HCT116 (cell line): ENCODE results near the gene TPM4. TPM values are rescaled to one million over a fixed set of nuclear protein-coding genes. Genes with fewer than 3 reads are reported as not detected.

Source experiments
- ATAC-seq: fragments of 200-7000 bp; cut with Tn5 transposase; 2 replicates; pipeline ENCODE4 v1.9.1; 2020; ENCODE audit warnings: mild to moderate bottlenecking, moderate library complexity
- BruUV-seq: library from RNA; stranded (reverse); fragments of 400-500 nt; replicated peaks from 2 replicates; lab custom pipeline; 2021; lab: Mats Ljungman, UMichigan
- CTCF ChIA-PET: fragments of 300-600 bp; sonication (Branson Sonifier 250); formaldehyde crosslinking; loops from one replicate; lab custom pipeline; 2021; ENCODE audit warnings: antibody characterized with exemption; lab: Charles Lee
- POLR2A ChIA-PET: fragments of 300-600, 350-600 bp; sonication (Branson Sonifier 250); formaldehyde crosslinking; loops from one replicate; lab custom pipeline; 2021; ENCODE audit warnings: antibody characterized with exemption; lab: Charles Lee
- RAD21 ChIA-PET, 2 experiments: fragments of 300-600 bp; sonication (Branson Sonifier 250); formaldehyde crosslinking; loops; one replicate each; lab custom pipeline; 2023; ENCODE audit warnings: low total read pairs in 2 of 2; ENCODE audit not compliant: uncharacterized antibody in 2 of 2, unreplicated experiment in 2 of 2, low non-redundant PET in 1 of 2; lab: Charles Lee
- DNase-seq: peaks from one replicate; pipeline ENCODE4 v3.0.0-alpha.2; 2010; ENCODE audit warnings: low read depth, low spot score
- H2AFZ ChIP-seq: fragments of 200-600 bp; shearing (Covaris generic), sonication (generic); 2 replicates; pipeline ENCODE4 v1.6.1; 2017; ENCODE audit warnings: low read depth, mixed run types, mixed read lengths, antibody characterized with exemption, low read length; ENCODE audit not compliant: poor library complexity, severe bottlenecking
- H3K27ac ChIP-seq: 2 replicates; pipeline ENCODE4 v1.5.1; 2012; ENCODE audit warnings: low read depth, low read length
- H3K27me3 ChIP-seq: fragments of 200-600 bp; sonication (generic); 2 replicates; pipeline ENCODE4 v1.6.1; 2016; ENCODE audit warnings: mixed run types, low read length, mixed read lengths; ENCODE audit not compliant: insufficient read depth
- H3K36me3 ChIP-seq, 2 experiments: fragments of 200-500 bp in 1 of 2; fragments of 200-600 bp in 1 of 2; sonication (Bioruptor generic) in 1 of 2; sonication (generic) in 1 of 2; 2 replicates each; pipeline versions ENCODE4 v1.5.1 to v1.6.1; 2014 to 2016; ENCODE audit warnings: low read length in 2 of 2, inconsistent platforms in 1 of 2, mixed read lengths in 1 of 2, mixed run types in 1 of 2; ENCODE audit not compliant: insufficient read depth in 2 of 2, control insufficient read depth in 1 of 2
- H3K4me1 ChIP-seq, 2 experiments: fragments of 200-600 bp in 1 of 2; sonication (generic) in 1 of 2; 2 replicates each; pipeline versions ENCODE4 v1.5.1 to v1.6.1; 2012 to 2017; ENCODE audit warnings: low read length in 2 of 2, inconsistent platforms in 1 of 2, mild to moderate bottlenecking in 1 of 2, mixed read lengths in 1 of 2, mixed run types in 1 of 2, moderate library complexity in 1 of 2; ENCODE audit not compliant: insufficient read depth in 2 of 2, control insufficient read depth in 1 of 2
- H3K4me2 ChIP-seq: fragments of 200-600 bp; sonication (generic); 2 replicates; pipeline ENCODE4 v1.6.1; 2017; ENCODE audit warnings: mixed run types, low read length, mixed read lengths
- H3K4me3 ChIP-seq, 2 experiments: fragments of 200-600 bp in 1 of 2; sonication (generic) in 1 of 2; replicated peaks in 1 of 2; 2 replicates each; pipeline ENCODE4 v1.5.1; 2011 to 2016; ENCODE audit warnings: low read length in 2 of 2, control low read depth in 1 of 2, low read depth in 1 of 2, mild to moderate bottlenecking in 1 of 2, mixed read lengths in 1 of 2, mixed run types in 1 of 2
- H3K79me2 ChIP-seq: fragments of 200-600 bp; sonication (generic); 2 replicates; pipeline ENCODE4 v1.6.1; 2017; ENCODE audit warnings: mild to moderate bottlenecking, mixed run types, low read length, moderate library complexity, mixed read lengths; ENCODE audit not compliant: insufficient read depth
- H3K9ac ChIP-seq: fragments of 200-600 bp; sonication (generic); 2 replicates; pipeline ENCODE4 v1.6.1; 2016; ENCODE audit warnings: low read length, mixed read lengths
- H3K9me2 ChIP-seq: fragments of 200-600 bp; sonication (generic), shearing (Covaris generic); 2 replicates; pipeline ENCODE4 v1.6.1; 2017; ENCODE audit warnings: mixed run types, mild to moderate bottlenecking, moderate library complexity; ENCODE audit not compliant: insufficient read depth
- H3K9me3 ChIP-seq, 2 experiments: fragments of 200-500 bp in 1 of 2; fragments of 200-600 bp in 1 of 2; sonication (Bioruptor generic) in 1 of 2; sonication (generic) in 1 of 2; 2 replicates each; pipeline ENCODE4 v1.6.1; 2014 to 2017; ENCODE audit warnings: low read length in 2 of 2, mixed read lengths in 2 of 2, inconsistent platforms in 1 of 2, low read depth in 1 of 2, mild to moderate bottlenecking in 1 of 2, mixed run types in 1 of 2, moderate library complexity in 1 of 2; ENCODE audit not compliant: control insufficient read depth in 1 of 2, insufficient read depth in 1 of 2
- H4K20me1 ChIP-seq: fragments of 200-600 bp; sonication (generic), shearing (Covaris generic); 2 replicates; pipeline ENCODE4 v1.6.1; 2017; ENCODE audit warnings: mixed run types, mild to moderate bottlenecking, moderate library complexity; ENCODE audit not compliant: insufficient read depth
- CEBPB ChIP-seq: IDR thresholded peaks from 2 replicates; pipeline ENCODE4 v1.6.1; 2012; ENCODE audit warnings: low read depth
- ELF1 ChIP-seq: IDR thresholded peaks from 2 replicates; pipeline ENCODE4 v1.6.1; 2012; ENCODE audit warnings: low read depth, borderline replicate concordance
- EZH2 ChIP-seq: fragments of 200-600 bp; sonication (generic); IDR thresholded peaks from 2 replicates; pipeline ENCODE4 v1.6.1; 2017; ENCODE audit warnings: antibody characterized with exemption, mixed run types
- EZH2phosphoT487 ChIP-seq: fragments of 200-600 bp; IDR thresholded peaks from 2 replicates; pipeline ENCODE4 v1.6.1; 2018; ENCODE audit warnings: antibody characterized with exemption, borderline replicate concordance
- JUND ChIP-seq: IDR thresholded peaks from 2 replicates; pipeline ENCODE4 v1.6.1; 2012
- POLR2A ChIP-seq: IDR thresholded peaks from 2 replicates; pipeline ENCODE4 v1.7.0; 2011; ENCODE audit warnings: borderline replicate concordance; ENCODE audit not compliant: insufficient read depth, insufficient read length; ENCODE audit errors: extremely low read depth
- POLR2AphosphoS5 ChIP-seq: IDR thresholded peaks from 2 replicates; pipeline ENCODE4 v1.6.1; 2011; ENCODE audit warnings: mild to moderate bottlenecking, low read depth, low read length, moderate library complexity
- RAD21 ChIP-seq: IDR thresholded peaks from 2 replicates; pipeline ENCODE4 v1.6.1; 2012; ENCODE audit warnings: low read depth, mild to moderate bottlenecking
- SIN3A ChIP-seq: IDR thresholded peaks from 2 replicates; pipeline ENCODE4 v1.6.1; 2012; ENCODE audit warnings: low read depth
- SP1 ChIP-seq: IDR thresholded peaks from 2 replicates; pipeline ENCODE4 v1.6.1; 2012; ENCODE audit warnings: low read depth
- SRF ChIP-seq: IDR thresholded peaks from 2 replicates; pipeline ENCODE4 v1.6.1; 2012; ENCODE audit warnings: low read depth
- TCF7L2 ChIP-seq: IDR thresholded peaks from 2 replicates; pipeline ENCODE4 v1.7.0; 2011; ENCODE audit warnings: borderline replicate concordance, inconsistent platforms; ENCODE audit not compliant: insufficient read depth, insufficient read length; ENCODE audit errors: extremely low read depth
- YY1 ChIP-seq: IDR thresholded peaks from 2 replicates; pipeline ENCODE4 v1.6.1; 2011; ENCODE audit warnings: low read length, low read depth, moderate library complexity, mild to moderate bottlenecking; ENCODE audit not compliant: insufficient replicate concordance; ENCODE audit errors: extremely low read depth
- ZFX ChIP-seq: fragments of 450-650 bp; IDR thresholded peaks from 2 replicates; pipeline ENCODE4 v1.6.1; 2017
- ZNF274 ChIP-seq: fragments of 200-500 bp; sonication (Bioruptor generic); IDR thresholded peaks from 2 replicates; pipeline ENCODE4 v1.6.1; 2014; ENCODE audit warnings: mild to moderate bottlenecking, low read depth, low read length, inconsistent platforms
- intact Hi-C: fragments of 100-400 bp; cut with micrococcal nuclease; formaldehyde crosslinking; loops from 2 replicates; pipeline ENCODE4 v1.10.0; 2022
- total RNA-seq: library from RNA; stranded (reverse); gene quantifications from one replicate; pipeline ENCODE4 v1.2.1, GENCODE V29; 2021; ENCODE audit not compliant: unreplicated experiment
- TF ChIP-seq, protein P1 (sequence below): IDR thresholded peaks from 2 replicates; pipeline ENCODE4 v1.6.1; 2012; ENCODE audit warnings: low read depth
- TF ChIP-seq, protein P2 (sequence below), 3 experiments: fragments of 200-600 bp in 1 of 3; sonication (generic) in 1 of 3; IDR thresholded peaks in 2 of 3; conservative IDR thresholded peaks in 1 of 3; 2 replicates each; pipeline ENCODE4 v1.5.1; 2012 to 2017; ENCODE audit warnings: low read depth in 2 of 3, low read length in 2 of 3, antibody characterized with exemption in 1 of 3, borderline replicate concordance in 1 of 3, control low read depth in 1 of 3, mild to moderate bottlenecking in 1 of 3, mixed read lengths in 1 of 3, mixed run types in 1 of 3, moderate library complexity in 1 of 3; ENCODE audit not compliant: insufficient read depth in 1 of 3
- TF ChIP-seq, protein P3 (sequence below): IDR thresholded peaks from 2 replicates; pipeline ENCODE4 v1.6.1; 2011; ENCODE audit warnings: mild to moderate bottlenecking, low read length, moderate library complexity; ENCODE audit not compliant: insufficient replicate concordance; ENCODE audit errors: extremely low read depth
- TF ChIP-seq, protein P4 (sequence below): IDR thresholded peaks from 2 replicates; pipeline ENCODE4 v1.6.1; 2012

Gene TPM4
- total RNA-seq, 1 experiment from 2014 or later = 275 TPM

DNA sequence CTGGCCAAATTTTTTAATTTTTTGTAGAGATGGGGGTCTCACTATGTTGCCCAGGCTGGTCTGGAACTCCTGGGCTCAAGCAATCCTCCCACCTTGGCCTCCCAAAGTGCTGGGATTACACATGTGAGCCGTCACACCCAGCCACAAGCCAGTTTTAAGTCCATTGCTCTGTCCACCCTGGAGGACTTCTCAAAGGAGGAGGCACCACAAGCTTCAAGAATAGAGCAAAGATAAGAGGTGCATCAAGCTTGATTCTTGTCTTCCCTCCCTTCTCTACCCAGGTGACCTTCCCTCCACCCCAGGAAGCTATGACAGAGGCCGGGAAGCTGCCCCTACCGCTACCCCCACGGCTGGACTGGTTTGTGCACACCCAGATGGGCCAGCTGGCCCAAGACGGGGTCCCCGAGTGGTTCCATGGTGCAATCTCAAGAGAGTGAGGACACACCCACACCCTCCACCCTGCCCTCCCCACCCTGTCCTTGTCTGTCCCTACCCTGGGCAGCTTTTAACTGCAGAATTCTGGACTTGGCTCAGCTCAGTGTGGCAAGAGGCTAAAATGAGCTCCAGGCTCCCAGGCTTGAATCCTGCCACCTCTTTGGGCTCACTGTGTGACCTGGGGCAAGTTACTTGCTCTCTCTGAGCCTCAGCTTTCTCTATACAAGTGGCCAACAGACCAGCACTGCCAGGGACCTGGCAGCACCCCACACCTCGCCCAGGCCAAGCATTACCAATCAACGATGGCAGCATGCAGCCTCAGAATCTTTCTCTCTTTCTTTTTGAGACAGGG is 72.3 kb downstream of the TPM4 start:
- ChIA-PET RAD21 (no interaction called here), CTCF (no interaction called here), POLR2A (interaction anchor here (0.5 kb wide), 1 partner anchor 13 kb away, joined by 3 read pairs; no protein-coding TSS in a partner anchor)
- intact Hi-C loops = no loop called here
- DNase-seq (no peak), ATAC-seq (no peak)
- H3K27me3 ChIP-seq = no peaks in the 10 kb centered on the region
- H3K36me3 ChIP-seq = peaks cover 8 to 9% of the 10 kb centered on the region in 2 experiments; a peak in 3 of 4 replicates
- no TSS peak for BruUV-seq
- H3K9ac ChIP-seq = no peak overlapping the region
- no peak overlapping the region for H3K4me2 ChIP-seq
- H3K4me1 ChIP-seq = peaks cover 12 to 22% of the 10 kb centered on the region in 2 experiments
- H2AFZ ChIP-seq = no peak overlapping the region
- H3K79me2 ChIP-seq = peaks cover 9% of the 10 kb centered on the region; the same call in 1 of the 2 replicates
- no peaks in the 10 kb centered on the region for H4K20me1 ChIP-seq
- H3K4me3 ChIP-seq = no peak overlapping the region
- H3K9me3 ChIP-seq = no peaks in the 10 kb centered on the region
- no peak overlapping the region for H3K27ac ChIP-seq
- H3K9me2 ChIP-seq = no peaks in the 10 kb centered on the region
- TF ChIP-seq, protein P1, sequence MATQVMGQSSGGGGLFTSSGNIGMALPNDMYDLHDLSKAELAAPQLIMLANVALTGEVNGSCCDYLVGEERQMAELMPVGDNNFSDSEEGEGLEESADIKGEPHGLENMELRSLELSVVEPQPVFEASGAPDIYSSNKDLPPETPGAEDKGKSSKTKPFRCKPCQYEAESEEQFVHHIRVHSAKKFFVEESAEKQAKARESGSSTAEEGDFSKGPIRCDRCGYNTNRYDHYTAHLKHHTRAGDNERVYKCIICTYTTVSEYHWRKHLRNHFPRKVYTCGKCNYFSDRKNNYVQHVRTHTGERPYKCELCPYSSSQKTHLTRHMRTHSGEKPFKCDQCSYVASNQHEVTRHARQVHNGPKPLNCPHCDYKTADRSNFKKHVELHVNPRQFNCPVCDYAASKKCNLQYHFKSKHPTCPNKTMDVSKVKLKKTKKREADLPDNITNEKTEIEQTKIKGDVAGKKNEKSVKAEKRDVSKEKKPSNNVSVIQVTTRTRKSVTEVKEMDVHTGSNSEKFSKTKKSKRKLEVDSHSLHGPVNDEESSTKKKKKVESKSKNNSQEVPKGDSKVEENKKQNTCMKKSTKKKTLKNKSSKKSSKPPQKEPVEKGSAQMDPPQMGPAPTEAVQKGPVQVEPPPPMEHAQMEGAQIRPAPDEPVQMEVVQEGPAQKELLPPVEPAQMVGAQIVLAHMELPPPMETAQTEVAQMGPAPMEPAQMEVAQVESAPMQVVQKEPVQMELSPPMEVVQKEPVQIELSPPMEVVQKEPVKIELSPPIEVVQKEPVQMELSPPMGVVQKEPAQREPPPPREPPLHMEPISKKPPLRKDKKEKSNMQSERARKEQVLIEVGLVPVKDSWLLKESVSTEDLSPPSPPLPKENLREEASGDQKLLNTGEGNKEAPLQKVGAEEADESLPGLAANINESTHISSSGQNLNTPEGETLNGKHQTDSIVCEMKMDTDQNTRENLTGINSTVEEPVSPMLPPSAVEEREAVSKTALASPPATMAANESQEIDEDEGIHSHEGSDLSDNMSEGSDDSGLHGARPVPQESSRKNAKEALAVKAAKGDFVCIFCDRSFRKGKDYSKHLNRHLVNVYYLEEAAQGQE = no peak
- TF ChIP-seq YY1 (no peak), JUND (no peak), CEBPB (no peak), TCF7L2 (no peak), POLR2A (no peak), ZNF274 (no peak), EZH2 (no peak), EZH2phosphoT487 (no peak), SRF (no peak), ELF1 (no peak), POLR2AphosphoS5 (no peak), SIN3A (no peak), SP1 (no peak), RAD21 (no peak), ZFX (no peak)
- TF ChIP-seq, protein P2, sequence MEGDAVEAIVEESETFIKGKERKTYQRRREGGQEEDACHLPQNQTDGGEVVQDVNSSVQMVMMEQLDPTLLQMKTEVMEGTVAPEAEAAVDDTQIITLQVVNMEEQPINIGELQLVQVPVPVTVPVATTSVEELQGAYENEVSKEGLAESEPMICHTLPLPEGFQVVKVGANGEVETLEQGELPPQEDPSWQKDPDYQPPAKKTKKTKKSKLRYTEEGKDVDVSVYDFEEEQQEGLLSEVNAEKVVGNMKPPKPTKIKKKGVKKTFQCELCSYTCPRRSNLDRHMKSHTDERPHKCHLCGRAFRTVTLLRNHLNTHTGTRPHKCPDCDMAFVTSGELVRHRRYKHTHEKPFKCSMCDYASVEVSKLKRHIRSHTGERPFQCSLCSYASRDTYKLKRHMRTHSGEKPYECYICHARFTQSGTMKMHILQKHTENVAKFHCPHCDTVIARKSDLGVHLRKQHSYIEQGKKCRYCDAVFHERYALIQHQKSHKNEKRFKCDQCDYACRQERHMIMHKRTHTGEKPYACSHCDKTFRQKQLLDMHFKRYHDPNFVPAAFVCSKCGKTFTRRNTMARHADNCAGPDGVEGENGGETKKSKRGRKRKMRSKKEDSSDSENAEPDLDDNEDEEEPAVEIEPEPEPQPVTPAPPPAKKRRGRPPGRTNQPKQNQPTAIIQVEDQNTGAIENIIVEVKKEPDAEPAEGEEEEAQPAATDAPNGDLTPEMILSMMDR (IDR thresholded peaks at IDR 0.05 in 2 of 3, conservative IDR thresholded peaks at IDR 0.05 in 1 of 3; ENCODE audit: borderline replicate concordance in 1 of 3, insufficient read depth in 1 of 3, low read depth in 2 of 3, low read length in 2 of 3) = no peak
- TF ChIP-seq, protein P3, sequence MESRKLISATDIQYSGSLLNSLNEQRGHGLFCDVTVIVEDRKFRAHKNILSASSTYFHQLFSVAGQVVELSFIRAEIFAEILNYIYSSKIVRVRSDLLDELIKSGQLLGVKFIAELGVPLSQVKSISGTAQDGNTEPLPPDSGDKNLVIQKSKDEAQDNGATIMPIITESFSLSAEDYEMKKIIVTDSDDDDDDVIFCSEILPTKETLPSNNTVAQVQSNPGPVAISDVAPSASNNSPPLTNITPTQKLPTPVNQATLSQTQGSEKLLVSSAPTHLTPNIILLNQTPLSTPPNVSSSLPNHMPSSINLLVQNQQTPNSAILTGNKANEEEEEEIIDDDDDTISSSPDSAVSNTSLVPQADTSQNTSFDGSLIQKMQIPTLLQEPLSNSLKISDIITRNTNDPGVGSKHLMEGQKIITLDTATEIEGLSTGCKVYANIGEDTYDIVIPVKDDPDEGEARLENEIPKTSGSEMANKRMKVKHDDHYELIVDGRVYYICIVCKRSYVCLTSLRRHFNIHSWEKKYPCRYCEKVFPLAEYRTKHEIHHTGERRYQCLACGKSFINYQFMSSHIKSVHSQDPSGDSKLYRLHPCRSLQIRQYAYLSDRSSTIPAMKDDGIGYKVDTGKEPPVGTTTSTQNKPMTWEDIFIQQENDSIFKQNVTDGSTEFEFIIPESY = no peak
- TF ChIP-seq, protein P4, sequence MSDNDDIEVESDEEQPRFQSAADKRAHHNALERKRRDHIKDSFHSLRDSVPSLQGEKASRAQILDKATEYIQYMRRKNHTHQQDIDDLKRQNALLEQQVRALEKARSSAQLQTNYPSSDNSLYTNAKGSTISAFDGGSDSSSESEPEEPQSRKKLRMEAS = no peak
